GM23248 (cell line): ENCODE data around the gene RNF121.

Experiments
- EZH2 ChIP-seq: fragments of 200-600 bp; sonication (generic); IDR thresholded peaks from 2 replicates; pipeline ENCODE4 v1.6.1; 2018; ENCODE audit warnings: antibody characterized with exemption, mild to moderate bottlenecking; ENCODE audit not compliant: insufficient read depth, poor library complexity, severe bottlenecking
- EZH2phosphoT487 ChIP-seq: fragments of 200-600 bp; sonication (generic); IDR thresholded peaks from 2 replicates; pipeline ENCODE4 v1.6.1; 2018; ENCODE audit warnings: antibody characterized with exemption, moderate library complexity, mild to moderate bottlenecking, low read depth; ENCODE audit not compliant: insufficient read depth

- TF ChIP-seq EZH2 (no peak), EZH2phosphoT487 (no peak)
These were observed 83.3 kb downstream of the RNF121 start for GRCh38 chr11:72012091-72012630.
